Calu3 (cell line): ENCODE data around the gene ZNF177. TPM values are rescaled to one million over a fixed set of nuclear protein-coding genes. Genes with fewer than 3 reads are reported as not detected.
A peak's percentile ranks its signal among the peaks of the same experiment; 100 is the strongest.
"Not testable (repeated sequence)": the region's sequence is repeated elsewhere in the genome, so short reads cannot be mapped to it uniquely, and the experiment has no call there.

ENCODE experiments used
- Bru-seq: library from RNA; stranded (reverse); fragments of 400-500 nt; gene quantifications from one replicate; lab custom pipeline; 2021; lab: Mats Ljungman, UMichigan
- BruChase-seq, 2 experiments: library from RNA; stranded (reverse); fragments of 400-500 nt; gene quantifications; one replicate each; lab custom pipeline; 2021; lab: Mats Ljungman, UMichigan
- BruUV-seq: library from RNA; stranded (reverse); fragments of 400-500 nt; replicated peaks from 2 replicates; lab custom pipeline; 2021; lab: Mats Ljungman, UMichigan
- CTCF ChIA-PET: fragments of 300-600 bp; sonication (Branson Sonifier 250); formaldehyde crosslinking; loops from one replicate; lab custom pipeline; 2022; ENCODE audit warnings: antibody characterized with exemption; lab: Charles Lee
- DNase-seq: peaks from one replicate; pipeline ENCODE4 v3.0.0; 2022
- H3K27ac Mint-ChIP-seq: one replicate; pipeline ENCODE4 v1.8.0; 2022; ENCODE audit warnings: mixed read lengths; ENCODE audit not compliant: unreplicated experiment
- H3K27me3 Mint-ChIP-seq: one replicate; pipeline ENCODE4 v1.8.0; 2022; ENCODE audit warnings: mixed read lengths; ENCODE audit not compliant: unreplicated experiment
- H3K36me3 Mint-ChIP-seq: one replicate; pipeline ENCODE4 v1.8.0; 2022; ENCODE audit warnings: mild to moderate bottlenecking, moderate library complexity, mixed read lengths; ENCODE audit not compliant: insufficient read depth, unreplicated experiment
- H3K4me1 Mint-ChIP-seq: one replicate; pipeline ENCODE4 v1.8.0; 2022; ENCODE audit warnings: mild to moderate bottlenecking, low read depth, mixed read lengths; ENCODE audit not compliant: unreplicated experiment
- H3K4me3 Mint-ChIP-seq: one replicate; pipeline ENCODE4 v1.8.0; 2022; ENCODE audit warnings: mild to moderate bottlenecking, low read depth, moderate library complexity, mixed read lengths; ENCODE audit not compliant: unreplicated experiment
- H3K9me3 Mint-ChIP-seq: one replicate; pipeline ENCODE4 v1.8.0; 2022; ENCODE audit warnings: low read depth, mixed read lengths; ENCODE audit not compliant: unreplicated experiment
- CTCF ChIP-seq: fragments of 200-600 bp; IDR thresholded peaks from one replicate; pipeline ENCODE4 v1.8.0; 2022; ENCODE audit warnings: antibody characterized with exemption; ENCODE audit not compliant: unreplicated experiment
- intact Hi-C: fragments of 100-400 bp; cut with micrococcal nuclease; formaldehyde crosslinking; loops from one replicate; pipeline ENCODE4 v1.10.0; 2022; ENCODE audit not compliant: unreplicated experiment
- long read RNA-seq: library from polyadenylated mRNA; stranded (forward); transcript quantifications from one replicate; pipeline ENCODE4 v2.0.0, GENCODE V29; 2022
- total RNA-seq: library from RNA; stranded (reverse); gene quantifications from 2 replicates; pipeline ENCODE4 v1.2.3, GENCODE V29; 2022

ZNF177 gene
- total RNA-seq (2.2 and 2.5 TPM in 2 replicates), Bru-seq, nascent RNA (percentile 38 among the genes with signal in this experiment), BruChase-seq, experiment 1, labeled RNA remaining after a 6-hour chase (percentile 54 among the genes with signal in this experiment), BruChase-seq, experiment 2, labeled RNA remaining after a 2-hour chase (percentile 35 among the genes with signal in this experiment)
- long read RNA-seq: 0 reads

GRCh38 chr19:9362905-9363304, at the start of gene ZNF177:
TSS of gene ZNF177 (plus strand) at chr19:9363013. CDS start at chr19:9378312, 15,299 bp downstream.
- H3K27ac Mint-ChIP-seq: no peak within 1 kb of the TSS
- H3K4me1 Mint-ChIP-seq: no peaks in the 10 kb centered on the region
- no TSS peak for BruUV-seq
- no peak for DNase-seq
- intact Hi-C loops: no loop called here
- peaks cover 17% of the 10 kb centered on the region for H3K9me3 Mint-ChIP-seq
- no peak within 1 kb of the TSS for H3K4me3 Mint-ChIP-seq
- TF ChIP-seq CTCF: no peak
- no peaks in the 10 kb centered on the region for H3K27me3 Mint-ChIP-seq
- CTCF ChIA-PET: no interaction called here
- no peaks in the 10 kb centered on the region for H3K36me3 Mint-ChIP-seq

GRCh38 chr19:9313756-9314155, 49.1 kb upstream of the ZNF177 start:
- BruUV-seq: no TSS peak
- CTCF ChIA-PET: no interaction called here

GRCh38 chr19:9321338-9321737, 41.5 kb upstream of the ZNF177 start:
- CTCF ChIA-PET: no interaction called here

More at GRCh38 chr19:9313756-9314155, 49.1 kb upstream of the ZNF177 start:
- peaks cover 13% of the 10 kb centered on the region for H3K9me3 Mint-ChIP-seq
- no peak overlapping the region for H3K4me3 Mint-ChIP-seq
- H3K27ac Mint-ChIP-seq: no peak overlapping the region
- H3K27me3 Mint-ChIP-seq: no peaks in the 10 kb centered on the region
- no peak for TF ChIP-seq CTCF
- peaks cover 13% of the 10 kb centered on the region for H3K36me3 Mint-ChIP-seq
- H3K4me1 Mint-ChIP-seq: no peaks in the 10 kb centered on the region
- intact Hi-C loops: no loop called here
- DNase-seq: no peak

GRCh38 chr19:9321756-9322155, 41.1 kb upstream of the ZNF177 start:
- DNase-seq, H3K27me3 Mint-ChIP-seq, H3K4me3 Mint-ChIP-seq, CTCF ChIA-PET, intact Hi-C loops, BruUV-seq, H3K9me3 Mint-ChIP-seq, H3K4me1 Mint-ChIP-seq, H3K27ac Mint-ChIP-seq: not testable (repeated sequence)
- H3K36me3 Mint-ChIP-seq: peaks cover 20% of the 10 kb centered on the region

More at GRCh38 chr19:9321338-9321737, 41.5 kb upstream of the ZNF177 start:
- DNase-seq: no peak
- H3K27me3 Mint-ChIP-seq: no peaks in the 10 kb centered on the region
- H3K9me3 Mint-ChIP-seq: peaks cover 2% of the 10 kb centered on the region
- H3K4me1 Mint-ChIP-seq: no peaks in the 10 kb centered on the region
- no peak overlapping the region for H3K27ac Mint-ChIP-seq
- no peak overlapping the region for H3K4me3 Mint-ChIP-seq
- intact Hi-C loops: no loop called here
- TF ChIP-seq CTCF: no peak
- no TSS peak for BruUV-seq
- peaks cover 20% of the 10 kb centered on the region for H3K36me3 Mint-ChIP-seq

GRCh38 chr19:9322201-9322600, 40.6 kb upstream of the ZNF177 start:
- H3K27ac Mint-ChIP-seq, intact Hi-C loops, CTCF ChIA-PET, H3K4me3 Mint-ChIP-seq, BruUV-seq, H3K9me3 Mint-ChIP-seq, DNase-seq, H3K27me3 Mint-ChIP-seq, H3K4me1 Mint-ChIP-seq: not testable (repeated sequence)
- peaks cover 20% of the 10 kb centered on the region for H3K36me3 Mint-ChIP-seq
